Ectodermal cell (in vitro differentiated cells): Measurements from ENCODE around the gene FITM2.
"Not testable (repeated sequence)": the region's sequence is repeated elsewhere in the genome, so short reads cannot be mapped to it uniquely, and the experiment has no call there.

Source experiments
- H3K27ac ChIP-seq: 2 replicates; pipeline ENCODE4 v1.7.0; 2013; ENCODE audit warnings: mild to moderate bottlenecking, low read depth, low read length; ENCODE audit not compliant: insufficient read depth, poor library complexity, severe bottlenecking
- H3K27me3 ChIP-seq: 2 replicates; pipeline ENCODE4 v1.7.0; 2013; ENCODE audit warnings: mild to moderate bottlenecking, low read length; ENCODE audit not compliant: insufficient read depth, control insufficient read depth, poor library complexity, severe bottlenecking
- H3K36me3 ChIP-seq: one replicate; pipeline ENCODE4 v1.7.0; 2013; ENCODE audit warnings: low read length; ENCODE audit not compliant: control insufficient read depth, insufficient read depth
- H3K4me1 ChIP-seq: one replicate; pipeline ENCODE4 v1.7.0; 2013; ENCODE audit warnings: low read length; ENCODE audit not compliant: control insufficient read depth, insufficient read depth
- H3K4me3 ChIP-seq: 2 replicates; pipeline ENCODE4 v1.7.0; 2013; ENCODE audit warnings: low read depth, low read length, control low read depth; ENCODE audit not compliant: insufficient read depth
- H3K9me3 ChIP-seq: 2 replicates; pipeline ENCODE4 v1.7.0; 2013; ENCODE audit warnings: mild to moderate bottlenecking, low read length, moderate library complexity; ENCODE audit not compliant: control insufficient read depth
- WGBS, 2 experiments: methylation state at CpG; one replicate each; pipeline ENCODE4 v1.1.7; 2013; ENCODE audit warnings: missing lambda C conversion rate in 2 of 2; 5-methylcytosine and 5-hydroxymethylcytosine counted together

The FITM2 gene

DNA sequence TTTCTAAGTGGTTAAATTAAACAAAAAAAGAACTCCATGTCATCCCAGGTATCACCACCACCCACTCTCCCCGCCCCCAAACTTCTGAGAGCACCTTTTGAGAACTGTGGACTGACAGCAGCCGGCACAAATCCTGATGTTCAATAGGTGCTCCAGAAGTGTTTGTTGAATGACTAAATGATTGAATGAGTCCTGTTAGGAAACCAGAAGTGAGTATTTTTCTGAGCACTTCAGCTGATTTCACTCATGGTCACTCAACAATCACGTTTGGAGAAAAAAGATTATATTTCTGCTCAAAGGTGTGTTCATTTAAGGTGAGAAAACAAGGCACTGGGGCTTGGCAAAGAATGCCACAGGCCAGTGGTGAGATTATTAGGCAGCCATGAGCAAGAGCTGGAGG, 38.3 kb upstream of the FITM2 start:
- no peaks in the 10 kb centered on the region for H3K9me3 ChIP-seq
- peaks cover 11% of the 10 kb centered on the region for H3K4me1 ChIP-seq
- H3K27ac ChIP-seq, result no peak overlapping the region
- no peak overlapping the region for H3K4me3 ChIP-seq
- H3K36me3 ChIP-seq, result no peaks in the 10 kb centered on the region
- H3K27me3 ChIP-seq, result no peaks in the 10 kb centered on the region
- 76 to 94% methylated on average over 3 of the region's 3 CpGs for WGBS, 2 experiments

DNA sequence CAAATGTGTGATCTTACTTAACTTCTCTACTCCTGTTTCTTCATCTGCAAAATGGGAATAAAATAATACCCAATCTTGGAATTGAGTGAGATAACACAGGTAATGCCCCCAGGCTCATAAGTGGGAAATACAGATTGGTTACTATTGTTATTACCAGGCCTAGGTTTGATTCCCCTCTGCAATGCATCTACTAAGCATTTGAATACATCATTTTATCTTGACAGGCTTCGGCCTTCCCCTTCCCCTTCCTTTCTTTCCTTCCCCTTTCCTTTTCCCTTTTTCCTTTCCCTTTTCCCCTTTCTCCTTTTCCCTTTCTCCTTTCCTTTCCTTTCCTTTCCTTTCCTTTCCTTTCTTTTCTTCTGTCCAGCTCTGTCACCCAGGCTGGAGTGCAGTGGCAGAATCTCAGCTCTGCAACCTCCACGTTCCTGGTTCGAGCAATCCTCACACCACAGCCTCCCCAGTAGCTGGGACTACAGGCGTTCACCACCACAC, 37.2 kb upstream of the FITM2 start:
- no peaks in the 10 kb centered on the region for H3K36me3 ChIP-seq
- no peaks in the 10 kb centered on the region for H3K27me3 ChIP-seq
- no peak overlapping the region for H3K27ac ChIP-seq
- no peaks in the 10 kb centered on the region for H3K9me3 ChIP-seq
- no peak overlapping the region for H3K4me3 ChIP-seq
- peaks cover 11% of the 10 kb centered on the region for H3K4me1 ChIP-seq
- 87 to 96% methylated on average over 4 of the region's 4 CpGs for WGBS, 2 experiments

- not testable (repeated sequence) for H3K36me3 ChIP-seq, H3K27me3 ChIP-seq, H3K4me1 ChIP-seq, H3K4me3 ChIP-seq, H3K27ac ChIP-seq, H3K9me3 ChIP-seq
- WGBS, 2 experiments, result 91 to 94% methylated on average over 10 of the region's 10 CpGs
Observed at GRCh38 chr20:44345941-44346340, 34.9 kb upstream of the FITM2 start.

DNA sequence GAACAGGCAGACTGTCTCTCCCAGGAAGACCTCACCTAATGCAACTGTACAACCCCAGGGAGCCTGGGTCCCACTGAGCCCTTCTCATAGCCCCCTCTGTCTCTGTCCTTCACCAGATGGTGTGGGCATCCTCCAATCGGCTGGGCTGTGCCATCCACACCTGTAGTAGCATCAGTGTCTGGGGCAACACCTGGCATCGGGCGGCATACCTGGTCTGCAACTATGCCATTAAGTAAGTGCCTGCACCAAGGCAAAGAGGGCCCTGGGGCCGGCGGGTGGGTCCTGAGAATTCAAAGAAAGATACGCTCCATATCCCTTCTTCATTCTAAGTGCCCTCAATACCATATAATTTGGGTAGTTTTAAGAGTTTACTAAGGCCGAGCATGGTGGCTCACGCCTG, 34.1 kb upstream of the FITM2 start:
- Histone ChIP-seq H3K9me3 (no peaks in the 10 kb centered on the region), H3K36me3 (no peaks in the 10 kb centered on the region), H3K4me3 (no peak overlapping the region), H3K27me3 (no peaks in the 10 kb centered on the region), H3K4me1 (no peaks in the 10 kb centered on the region), H3K27ac (no peak overlapping the region)
- WGBS, 2 experiments, result 88 to 89% methylated on average over 8 of the region's 8 CpGs

DNA sequence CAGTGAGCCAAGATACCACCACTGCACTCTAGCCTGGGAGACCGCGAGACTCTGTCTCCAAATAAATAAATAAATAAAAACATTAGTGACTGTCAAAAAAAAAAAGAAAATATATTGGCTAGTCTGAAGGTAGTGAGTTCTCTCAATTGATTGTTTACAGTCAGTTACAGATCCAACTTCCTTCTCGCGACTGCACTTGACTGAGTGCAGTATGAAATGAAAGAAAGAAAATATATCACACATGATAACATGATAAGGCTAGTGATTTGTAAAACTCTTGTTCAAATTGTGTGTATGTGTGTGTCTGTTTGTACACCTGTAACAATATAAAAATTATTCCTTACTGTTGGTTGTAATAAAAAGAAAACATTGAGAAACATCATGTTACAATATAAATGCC, 33.7 kb upstream of the FITM2 start:
- H3K27me3 ChIP-seq, result no peaks in the 10 kb centered on the region
- no peaks in the 10 kb centered on the region for H3K9me3 ChIP-seq
- H3K36me3 ChIP-seq, result no peaks in the 10 kb centered on the region
- no peak overlapping the region for H3K4me3 ChIP-seq
- WGBS, 2 experiments, result 90 to 93% methylated on average over 2 to 4 of the region's 4 CpGs
- H3K27ac ChIP-seq, result no peak overlapping the region
- H3K4me1 ChIP-seq, result no peaks in the 10 kb centered on the region

DNA sequence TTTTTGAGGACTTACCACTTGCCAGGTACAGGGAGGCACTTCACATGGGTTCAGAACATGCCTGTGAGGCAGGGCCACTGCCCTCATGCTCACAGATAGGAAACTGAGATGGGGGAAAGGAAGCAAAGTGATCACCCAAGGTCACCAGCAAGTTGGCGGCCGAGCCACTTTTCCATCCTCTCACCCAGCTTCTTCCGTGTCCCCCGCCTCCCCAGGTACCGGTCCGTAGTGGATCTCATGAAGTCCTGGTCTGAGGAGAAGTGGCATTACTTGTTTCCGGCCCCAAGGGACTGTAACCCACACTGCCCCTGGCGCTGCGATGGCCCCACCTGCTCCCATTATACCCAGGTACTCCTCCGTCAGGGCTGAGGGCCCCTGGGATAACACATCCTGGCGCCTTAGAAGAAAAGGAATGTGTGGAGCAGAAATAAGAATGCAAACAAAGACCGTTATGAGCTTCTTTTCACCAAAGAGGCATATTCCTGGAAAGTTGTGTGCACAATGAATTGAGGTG, 32.2 kb upstream of the FITM2 start:
- Histone ChIP-seq H3K9me3 (no peaks in the 10 kb centered on the region), H3K4me1 (no peaks in the 10 kb centered on the region), H3K27me3 (no peaks in the 10 kb centered on the region), H3K27ac (no peak overlapping the region), H3K4me3 (no peak overlapping the region), H3K36me3 (no peaks in the 10 kb centered on the region)
- WGBS, 2 experiments, result 86 to 90% methylated on average over 12 of the region's 12 CpGs

- H3K27me3 ChIP-seq, result no peaks in the 10 kb centered on the region
- H3K36me3 ChIP-seq, result no peaks in the 10 kb centered on the region
- no peaks in the 10 kb centered on the region for H3K4me1 ChIP-seq
- H3K27ac ChIP-seq, result no peak overlapping the region
- H3K4me3 ChIP-seq, result no peak overlapping the region
- 79% methylated on average over 5 to 6 of the region's 6 CpGs for WGBS, 2 experiments
- no peaks in the 10 kb centered on the region for H3K9me3 ChIP-seq
Observed at GRCh38 chr20:44342248-44342647, 31.2 kb upstream of the FITM2 start.

DNA sequence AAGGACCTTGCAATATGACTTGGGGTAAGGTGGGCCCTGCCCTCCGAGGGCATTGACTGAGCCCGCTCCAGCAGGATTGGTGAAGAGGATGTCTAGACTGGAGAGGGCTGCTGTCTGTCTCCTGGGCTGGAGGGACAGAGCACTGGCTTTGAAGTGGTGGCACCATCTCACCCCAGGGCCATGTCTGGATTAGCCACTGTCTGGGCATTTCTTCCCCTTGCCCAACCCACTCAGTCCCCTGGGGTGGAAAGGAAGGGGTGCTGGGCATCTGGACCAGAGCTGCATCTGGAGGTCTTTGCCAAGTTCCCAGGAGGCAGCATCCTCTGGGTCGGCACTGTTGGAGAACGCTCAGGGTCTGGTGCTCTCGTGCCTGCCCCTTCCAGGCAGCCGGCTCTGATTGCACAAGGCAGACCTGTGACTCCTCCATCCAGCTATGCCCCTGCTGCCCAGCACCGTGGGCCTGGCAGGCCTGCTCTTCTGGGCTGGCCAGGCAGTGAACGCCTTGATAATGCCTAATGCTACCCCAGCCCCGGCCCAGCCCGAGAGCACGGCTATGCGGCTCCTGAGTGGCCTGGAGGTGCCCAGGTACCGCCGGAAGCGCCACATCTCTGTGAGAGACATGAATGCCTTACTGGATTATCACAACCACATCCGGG, 25.9 kb upstream of the FITM2 start, which contains the start of gene R3HDML:
R3HDML (plus strand) TSS at position 319 of the 656 bp plus-strand sequence; CDS start at position 434, 115 bp downstream.
- Histone ChIP-seq H3K27me3 (no peaks in the 10 kb centered on the region), H3K4me3 (no peak within 1 kb of the TSS), H3K36me3 (no peaks in the 10 kb centered on the region), H3K9me3 (no peaks in the 10 kb centered on the region), H3K27ac (no peak within 1 kb of the TSS), H3K4me1 (peaks cover 8% of the 10 kb centered on the region)
- 87 to 89% methylated on average over 16 of the region's 16 CpGs for WGBS, 2 experiments

DNA sequence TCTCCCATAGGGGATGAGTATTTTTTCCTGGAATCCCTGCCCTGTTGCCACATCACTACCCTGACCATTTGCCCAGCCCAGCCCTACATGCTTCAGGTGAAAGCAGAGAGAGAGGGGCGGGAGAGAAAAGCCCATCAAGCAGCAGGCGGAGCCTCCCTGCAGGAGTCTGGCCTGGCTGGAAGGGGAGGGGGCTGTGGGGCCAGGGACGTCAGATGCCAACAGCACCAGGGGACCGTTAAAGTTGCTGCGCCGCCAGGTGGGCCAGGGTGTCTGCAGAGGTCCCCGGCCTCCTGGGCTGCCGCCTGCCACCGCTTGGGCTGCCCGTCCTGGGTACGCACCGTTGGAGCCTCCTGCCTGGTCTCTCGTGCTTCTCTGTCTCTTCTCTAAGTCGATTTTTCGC, 25.1 kb upstream of the FITM2 start:
- no peaks in the 10 kb centered on the region for H3K36me3 ChIP-seq
- H3K4me1 ChIP-seq, result peaks cover 8% of the 10 kb centered on the region
- no peak overlapping the region for H3K4me3 ChIP-seq
- H3K9me3 ChIP-seq, result no peaks in the 10 kb centered on the region
- H3K27ac ChIP-seq, result no peak overlapping the region
- no peaks in the 10 kb centered on the region for H3K27me3 ChIP-seq
- WGBS, 2 experiments, result 22 to 23% methylated on average over 15 of the region's 15 CpGs

- H3K9me3 ChIP-seq, result no peaks in the 10 kb centered on the region
- H3K4me1 ChIP-seq, result peaks cover 8% of the 10 kb centered on the region
- H3K4me3 ChIP-seq, result no peak overlapping the region
- 89 to 93% methylated on average over 2 of the region's 2 CpGs for WGBS, 2 experiments
- H3K36me3 ChIP-seq, result no peaks in the 10 kb centered on the region
- no peak overlapping the region for H3K27ac ChIP-seq
- H3K27me3 ChIP-seq, result no peaks in the 10 kb centered on the region
Observed at GRCh38 chr20:44335675-44336074, 24.7 kb upstream of the FITM2 start.
